CD4-positive, alpha-beta T cell treated with Interleukin-17A for 1 hour (primary cell): Measurements from ENCODE around the gene FGF6.

Experiments
- DNase-seq: peaks from one replicate; pipeline ENCODE4 v3.0.0-alpha.2; 2020

Gene FGF6

DNA sequence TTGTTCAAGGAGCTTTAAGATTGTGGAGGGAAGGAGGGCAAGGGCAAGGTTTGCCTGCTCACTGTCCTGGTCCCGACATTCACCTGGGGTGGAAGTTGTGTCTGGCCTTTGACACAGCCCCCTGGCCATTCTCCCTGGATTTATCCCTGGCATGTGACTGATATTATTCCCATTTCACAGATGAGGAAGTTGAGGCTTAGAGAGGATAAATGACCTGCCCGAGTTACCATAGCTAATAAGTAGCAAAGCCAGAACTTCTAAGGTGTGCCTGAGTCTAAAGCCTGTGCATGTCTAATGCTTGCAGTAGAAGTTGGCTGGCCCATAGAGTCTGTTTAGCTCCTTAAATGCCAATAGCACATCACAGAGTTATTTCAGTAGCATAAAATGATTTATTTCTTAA, 720 bp upstream of the FGF6 start:
- DNase-seq, result no peak

DNA sequence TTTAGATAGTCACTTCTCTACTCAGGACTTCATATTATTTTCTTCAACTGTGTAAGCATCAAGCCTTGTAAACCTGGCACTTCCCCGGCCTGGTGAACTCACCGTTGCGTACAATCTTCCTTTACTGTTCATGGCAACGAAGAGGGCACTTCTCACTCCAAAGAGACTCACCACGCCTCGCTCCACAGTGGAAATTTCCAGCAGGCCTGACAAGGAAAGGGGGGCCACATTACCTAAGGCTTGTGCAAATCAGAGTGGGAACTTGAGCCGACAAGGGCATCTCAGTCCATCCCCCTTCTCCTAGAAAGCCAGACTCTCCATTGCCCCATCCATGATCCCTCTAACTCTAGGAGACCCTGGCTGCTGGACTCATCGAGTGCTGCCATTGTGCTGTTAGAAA, 1.6 kb downstream of the FGF6 start:
- DNase-seq, result no peak

DNA sequence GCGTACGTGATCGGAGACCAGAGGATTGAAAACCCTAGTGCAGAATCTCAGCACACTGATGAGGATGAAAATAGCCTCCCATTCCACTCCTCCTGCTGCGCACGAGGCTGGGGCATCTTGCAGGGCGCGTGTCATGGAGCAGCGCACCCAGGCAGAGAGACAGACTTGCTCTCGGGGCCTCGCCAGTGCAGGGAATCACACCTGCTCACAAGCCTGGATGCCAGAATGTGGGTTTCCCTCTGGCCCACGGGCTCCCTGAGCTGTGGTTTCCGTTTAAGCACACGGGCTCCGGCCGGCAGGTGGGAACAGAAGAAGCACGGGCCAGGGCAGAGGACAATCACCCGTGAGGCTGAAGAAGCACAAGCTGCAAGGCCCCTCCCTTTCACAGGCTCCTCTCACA, 2.0 kb downstream of the FGF6 start:
- DNase-seq, result no peak

DNA sequence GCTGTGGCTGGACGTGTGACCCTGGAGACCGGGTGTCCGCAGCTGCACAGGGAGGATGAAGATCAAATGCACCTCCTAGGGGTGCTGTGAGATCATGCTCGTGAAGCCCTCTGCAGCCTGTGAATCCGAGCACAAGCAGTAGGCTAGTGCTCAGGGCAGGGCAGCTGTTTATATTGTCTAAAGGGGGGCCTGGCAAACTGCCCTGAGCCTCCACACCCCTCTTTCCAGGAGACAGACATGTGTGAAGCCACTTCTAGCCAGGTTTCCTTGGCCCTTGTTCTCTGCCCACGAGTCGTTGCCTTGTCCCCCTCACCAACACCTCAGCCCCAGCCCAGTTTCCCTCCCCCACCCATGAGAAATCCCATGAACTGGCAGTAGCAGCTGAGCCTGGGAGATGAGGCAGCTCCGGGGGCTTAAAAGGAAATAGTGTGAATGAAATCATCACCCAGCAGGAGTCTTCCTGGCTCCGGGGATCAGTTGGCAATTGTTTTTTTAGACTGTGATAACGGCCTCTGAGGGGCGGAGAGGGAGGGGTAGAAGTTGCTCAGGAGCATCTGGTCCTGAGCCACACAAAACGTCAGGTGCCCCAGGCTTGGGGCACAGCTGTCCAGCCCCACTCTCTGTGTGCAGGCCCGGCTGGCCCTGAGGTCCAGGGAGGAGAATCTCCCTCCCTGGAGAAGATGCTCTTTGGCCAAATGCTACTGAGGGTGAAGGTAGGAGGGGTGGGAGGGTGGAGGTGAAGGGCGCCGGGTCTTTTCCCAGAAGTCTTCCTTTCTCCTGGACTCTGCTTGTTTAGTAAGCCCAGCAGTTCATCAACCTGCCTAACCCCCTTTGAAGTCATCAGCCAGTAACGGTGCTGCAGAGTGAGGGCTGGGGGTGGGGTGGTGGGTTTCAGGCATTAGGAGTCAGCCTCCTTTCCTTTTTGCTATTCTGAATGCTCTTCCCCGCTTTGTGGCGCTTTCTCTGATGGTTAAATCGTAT, 4.0 kb downstream of the FGF6 start:
- no peak for DNase-seq

DNA sequence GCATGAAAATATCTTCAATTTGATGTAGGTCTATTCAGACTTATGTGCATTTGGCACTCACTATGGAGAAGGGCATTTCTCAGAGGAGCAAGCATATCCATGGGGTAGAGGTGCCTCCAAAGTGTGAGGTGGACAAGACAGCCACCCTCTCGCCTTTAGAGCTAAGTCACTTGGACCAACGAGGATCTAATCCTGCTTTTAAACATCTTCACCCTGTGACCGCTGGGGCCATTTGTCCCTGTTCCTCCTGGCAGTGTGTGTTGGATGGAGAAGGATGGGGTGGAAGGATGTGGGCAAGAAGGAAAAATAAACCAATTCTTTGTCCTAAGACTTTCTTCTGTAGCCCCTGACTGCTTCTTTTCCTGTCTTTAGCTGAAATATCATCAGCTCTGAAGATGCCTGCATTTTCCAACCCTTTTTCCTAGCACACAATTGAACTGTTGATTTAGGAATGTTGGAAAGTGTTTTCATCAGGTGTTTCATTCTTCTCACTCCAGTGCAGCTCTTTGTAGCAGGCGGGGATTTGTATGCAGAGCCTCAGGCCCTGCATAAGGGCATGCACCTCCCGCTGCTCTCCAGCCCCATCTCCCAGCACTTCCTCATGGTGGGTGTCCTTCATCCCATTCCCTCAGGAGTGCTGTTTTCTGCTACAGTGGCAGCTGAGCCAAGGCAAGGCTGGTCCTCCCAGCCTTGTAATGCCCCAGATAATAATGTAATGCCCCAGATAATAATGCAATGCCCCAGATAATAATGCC, 5.3 kb downstream of the FGF6 start:
- no peak for DNase-seq

DNA sequence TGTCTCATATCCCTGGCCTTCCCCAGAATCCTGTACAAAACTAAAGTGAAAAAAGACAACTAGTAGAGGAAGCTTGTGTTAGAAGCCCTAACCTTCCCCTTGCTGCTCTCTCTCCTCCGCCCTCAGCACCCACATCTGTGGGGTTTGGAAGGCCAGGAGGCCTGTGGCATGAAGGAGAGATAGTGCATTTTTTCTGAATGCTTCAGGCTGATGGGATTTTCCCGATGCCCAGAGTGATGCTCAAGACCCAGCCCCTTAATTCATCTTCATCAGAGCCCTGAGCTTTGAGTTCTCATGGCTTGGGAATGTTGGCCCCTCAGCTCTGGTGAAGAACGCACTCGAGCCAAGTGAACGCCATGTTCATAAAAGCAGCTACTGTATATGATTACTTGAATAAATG, 5.9 kb downstream of the FGF6 start:
- DNase-seq, result no peak

DNA sequence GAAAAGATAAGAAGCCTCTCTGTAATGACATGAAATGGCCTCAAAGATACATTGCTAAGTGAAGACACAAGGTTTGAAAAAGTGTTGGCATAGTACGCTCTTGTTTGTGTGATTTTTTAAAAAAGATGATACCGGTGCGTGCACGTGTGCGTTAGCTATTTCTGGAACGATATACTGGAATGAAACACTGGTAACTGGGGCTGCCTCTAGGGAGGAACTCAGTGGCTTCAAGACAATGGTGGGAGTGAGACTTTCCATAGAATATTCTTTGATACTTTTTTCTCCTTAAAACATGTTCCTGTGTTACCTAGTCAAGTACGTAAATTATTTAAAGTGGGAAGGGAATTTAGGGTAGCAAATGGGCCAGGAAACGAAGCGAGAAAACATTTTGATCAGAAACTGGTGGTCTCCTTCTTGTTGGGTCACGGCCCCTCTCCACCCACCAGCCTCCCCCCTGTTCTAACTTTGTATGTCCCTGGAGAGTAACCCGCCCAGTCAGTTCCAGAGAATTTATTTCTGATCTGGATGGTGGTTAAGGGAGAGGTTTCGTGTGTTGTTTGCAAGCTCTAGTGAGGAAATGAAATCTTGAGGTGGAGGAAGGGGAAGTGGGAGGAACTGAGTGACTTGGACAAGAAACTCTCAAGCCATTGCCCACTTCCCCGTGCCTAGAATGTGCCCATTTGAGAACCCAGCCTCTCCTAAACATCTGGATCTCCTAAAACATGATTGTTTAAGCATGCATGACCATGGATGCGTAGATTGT, 6.6 kb downstream of the FGF6 start:
- DNase-seq, result no peak

DNA sequence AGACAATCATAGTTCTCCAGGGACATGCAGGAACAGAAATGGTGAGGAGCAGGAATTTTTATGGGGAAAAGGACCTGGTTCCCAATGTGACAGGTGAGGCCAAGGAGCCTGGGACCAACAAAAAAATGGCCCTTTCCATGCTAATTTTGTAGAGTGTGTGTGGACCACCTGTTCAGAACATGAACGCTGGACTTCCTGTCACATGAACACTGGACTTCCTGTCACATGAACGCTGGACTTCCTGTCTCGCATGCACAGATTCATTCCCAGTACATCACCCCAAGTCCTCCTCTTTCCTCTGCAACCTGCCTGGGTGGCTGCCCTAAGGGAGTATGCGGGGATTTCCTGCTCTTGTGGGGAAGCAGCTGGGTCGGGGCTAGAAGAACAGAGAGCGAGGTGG, 10.1 kb downstream of the FGF6 start:
- DNase-seq, result no peak

DNA sequence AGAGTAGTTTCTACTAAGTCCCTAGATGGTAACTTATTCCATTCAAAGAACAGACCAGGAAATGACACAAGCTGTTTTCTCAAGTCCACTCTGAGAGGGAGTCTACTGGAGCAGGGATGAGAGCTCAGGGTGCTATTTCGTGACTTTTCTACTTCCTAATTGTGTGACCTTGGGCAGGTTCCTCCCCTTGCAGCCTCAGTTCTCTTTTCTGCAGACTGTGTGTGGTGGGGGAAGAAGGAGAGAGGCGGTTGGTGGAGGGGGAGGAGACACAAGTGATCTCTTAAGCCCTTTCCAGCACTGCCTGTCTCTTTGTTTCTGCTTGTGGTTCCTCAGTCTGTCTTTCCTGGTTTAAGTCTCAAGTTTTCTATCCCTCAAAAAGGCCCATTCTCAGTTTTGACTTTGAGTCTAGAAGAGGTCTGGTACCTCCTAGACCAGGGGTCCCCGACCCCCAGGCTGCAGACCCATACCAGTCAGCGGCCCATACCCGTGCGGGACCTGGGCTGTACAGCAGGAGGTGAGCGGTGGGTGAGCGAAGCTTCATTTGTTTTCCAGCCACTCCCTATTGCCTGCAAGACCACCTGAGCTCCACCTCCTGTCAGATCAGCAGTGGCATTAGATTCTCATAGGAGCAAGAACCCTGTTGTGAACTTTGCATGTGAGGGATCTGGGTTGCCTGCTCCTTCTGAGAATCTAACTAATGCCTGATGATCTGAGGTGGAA, 10.7 kb downstream of the FGF6 start:
- DNase-seq, result no peak

DNA sequence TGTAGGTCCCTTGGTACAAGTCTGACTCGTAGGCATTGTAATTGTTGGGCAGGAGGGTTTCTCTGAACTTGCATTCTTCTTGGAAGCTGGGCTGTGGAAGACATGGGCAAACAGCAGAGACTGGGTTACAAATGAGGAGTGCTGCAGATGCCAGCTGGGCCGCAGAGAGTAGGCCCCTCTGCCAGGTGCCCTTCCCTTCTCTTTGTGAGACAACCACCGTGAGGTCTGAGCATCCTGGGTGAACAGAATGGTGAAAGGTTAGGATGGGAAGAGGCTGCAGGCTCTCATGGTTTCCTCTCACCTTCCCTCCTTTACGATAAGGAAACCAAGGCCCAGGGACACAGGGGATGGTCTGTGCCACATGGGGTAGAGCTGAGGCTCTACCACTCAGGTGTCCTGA, 11.3 kb downstream of the FGF6 start:
- no peak for DNase-seq

DNA sequence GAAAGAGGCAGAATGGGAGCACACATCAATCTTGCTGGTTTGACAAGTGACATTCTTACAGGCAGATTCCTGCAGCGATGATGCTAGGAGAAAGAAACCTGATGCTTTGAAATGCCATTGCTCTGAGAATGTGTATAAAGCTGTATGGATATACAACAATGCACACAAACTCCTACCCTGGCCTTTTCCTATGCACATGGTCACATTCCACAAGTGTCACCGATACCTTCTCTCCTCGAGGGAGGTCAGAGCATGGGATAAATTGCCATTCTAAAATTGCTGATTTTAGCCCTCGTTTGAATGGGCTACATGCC, 11.9 kb downstream of the FGF6 start:
- no peak for DNase-seq

DNA sequence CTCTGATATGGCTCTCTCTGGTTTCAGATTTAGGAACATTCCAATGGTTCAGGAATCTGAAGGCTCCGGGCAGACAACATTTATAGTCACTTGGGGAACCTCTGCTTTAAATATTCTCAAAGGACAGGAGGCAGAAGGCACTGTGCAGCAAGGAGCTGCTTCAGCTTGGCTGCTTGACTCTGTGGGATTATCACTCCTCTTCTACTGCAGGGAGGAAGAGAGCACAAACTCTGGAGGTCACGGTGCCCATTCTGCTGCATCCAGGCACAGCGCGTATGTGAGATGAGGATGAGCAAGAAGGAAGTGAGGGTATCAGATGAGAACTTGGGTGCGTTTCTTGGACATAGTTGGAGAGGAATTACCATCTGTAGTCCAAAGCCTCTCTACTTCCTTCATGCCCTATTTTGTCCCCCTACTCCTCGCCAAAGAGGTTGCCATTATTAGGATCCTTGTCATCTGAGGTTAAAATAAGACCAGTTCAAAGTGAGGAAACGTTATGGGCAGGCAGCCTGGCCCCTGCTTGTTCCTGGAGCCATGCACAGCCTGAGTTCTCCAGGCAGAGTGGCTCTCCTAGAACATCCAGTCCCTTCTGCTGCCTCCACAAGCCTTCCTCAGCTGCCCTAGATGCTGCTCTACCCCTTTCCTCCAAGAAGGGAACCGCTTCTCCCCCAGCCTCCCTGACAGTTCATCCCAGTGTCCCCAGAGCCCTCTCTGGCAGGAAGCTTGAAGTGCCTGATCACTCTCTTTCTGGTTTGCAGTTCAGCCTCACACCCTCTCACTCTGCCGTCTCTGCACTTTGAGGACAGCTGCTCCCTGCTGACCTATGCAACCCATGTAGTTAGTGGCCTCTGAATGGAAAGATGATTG, 12.5 kb downstream of the FGF6 start:
- DNase-seq, result no peak

DNA sequence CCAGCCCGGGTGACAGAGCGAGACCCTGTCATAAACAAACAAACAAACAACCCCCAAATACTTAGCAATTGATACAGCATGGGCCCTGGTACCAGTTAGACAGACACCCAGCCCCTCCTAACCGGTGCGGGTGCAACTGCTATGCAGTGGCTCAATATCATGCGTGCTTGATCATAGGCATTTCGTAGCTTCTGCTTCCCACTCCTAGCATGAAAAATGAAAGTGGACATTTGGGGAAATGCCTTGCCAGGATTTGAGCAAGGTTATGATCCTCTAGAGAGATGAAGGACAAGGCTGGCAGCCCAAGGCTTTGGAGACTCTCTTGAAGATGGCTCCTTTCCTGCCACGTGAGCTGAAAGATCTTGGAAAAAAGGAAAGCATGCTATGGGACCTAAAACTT, 13.7 kb downstream of the FGF6 start:
- no peak for DNase-seq

DNA sequence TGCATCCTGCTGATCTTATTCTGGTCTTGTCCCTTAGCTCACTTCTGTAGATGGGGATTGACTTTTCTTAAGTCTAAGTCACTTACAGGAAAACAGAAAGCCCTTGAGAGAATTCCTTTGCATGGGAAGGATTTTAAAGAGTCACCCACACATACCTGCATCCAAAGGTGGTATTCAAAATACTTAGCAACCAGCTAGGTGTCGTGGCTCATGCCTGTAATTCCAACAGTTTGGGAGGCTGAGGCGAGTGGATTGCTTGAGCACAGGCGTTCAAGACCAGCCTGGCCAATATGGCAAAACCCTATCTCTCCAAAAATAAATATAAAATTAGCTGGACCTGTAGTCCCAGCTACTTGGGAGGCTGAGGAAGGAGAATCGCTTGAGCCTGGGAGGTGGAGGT, 14.2 kb downstream of the FGF6 start:
- no peak for DNase-seq

DNA sequence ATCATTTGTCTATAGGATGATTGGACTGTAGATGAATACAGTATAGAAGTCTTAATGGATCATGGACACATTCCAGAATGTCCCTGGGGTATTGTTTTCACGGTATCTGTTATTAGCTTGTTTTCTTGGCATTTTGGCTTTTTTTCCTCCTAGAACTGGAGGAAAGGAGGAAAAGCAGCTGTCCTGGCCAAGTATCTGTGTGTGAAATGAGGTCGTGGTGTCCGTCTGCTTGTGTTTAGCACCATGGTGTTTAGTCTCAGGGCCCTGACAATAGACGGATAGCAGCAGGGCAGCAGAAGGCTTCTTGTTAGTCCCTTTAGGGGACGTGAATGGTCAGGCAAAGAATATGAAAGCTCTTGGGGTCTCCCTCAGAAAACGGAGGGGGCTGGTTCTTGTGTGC, 21.2 kb downstream of the FGF6 start:
- DNase-seq, result no peak

DNA sequence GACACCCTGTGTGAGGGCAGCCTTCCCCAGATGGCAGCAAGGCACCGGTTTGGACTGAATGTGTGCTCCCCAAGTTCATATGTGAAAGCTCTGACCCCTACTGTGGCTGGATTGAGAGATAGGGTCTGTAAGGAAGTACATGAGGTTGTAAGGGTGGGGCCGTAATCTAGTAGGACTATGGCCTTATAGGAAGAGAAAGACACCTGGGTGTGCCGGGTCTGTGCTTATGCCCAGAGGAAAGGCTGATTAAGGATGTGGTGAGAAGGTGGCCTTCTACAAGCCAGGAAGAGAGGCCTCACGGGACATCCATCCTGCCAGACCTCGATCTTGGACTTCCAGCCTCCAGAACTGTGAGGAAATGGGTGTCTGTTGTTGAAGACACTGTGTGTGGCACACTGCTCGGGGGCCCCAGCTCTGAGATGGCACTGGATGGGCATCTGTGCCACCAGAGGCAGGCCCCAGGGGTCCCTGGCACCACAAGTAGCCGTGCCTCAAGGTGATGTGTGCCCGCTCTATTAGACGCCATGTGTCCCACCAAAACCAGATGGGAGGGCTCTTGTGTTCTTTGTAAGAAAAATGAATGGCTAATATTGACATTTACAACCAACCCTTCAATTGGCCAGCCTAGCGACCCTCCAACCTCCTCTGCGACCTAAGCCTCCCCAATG, 22.0 kb downstream of the FGF6 start:
- no peak for DNase-seq

DNA sequence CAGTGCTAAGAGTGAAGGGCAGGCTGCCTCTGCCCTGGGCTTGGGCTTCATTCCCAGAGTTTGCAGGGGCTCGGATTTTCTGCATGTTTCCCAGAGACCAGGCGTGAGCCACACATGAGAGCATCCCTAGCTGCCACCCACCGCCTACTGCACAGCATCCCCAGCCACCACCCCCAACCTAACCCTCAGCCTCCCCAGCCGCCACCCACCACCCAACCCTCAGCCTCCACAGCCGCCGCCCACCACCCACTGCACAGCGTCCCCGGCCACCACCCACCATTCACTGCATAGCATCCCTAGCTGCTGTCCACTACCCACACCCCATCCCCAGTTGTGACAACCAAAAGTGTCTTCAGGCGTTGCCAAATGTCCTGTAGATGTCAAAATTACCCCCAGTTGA, 22.6 kb downstream of the FGF6 start:
- no peak for DNase-seq

DNA sequence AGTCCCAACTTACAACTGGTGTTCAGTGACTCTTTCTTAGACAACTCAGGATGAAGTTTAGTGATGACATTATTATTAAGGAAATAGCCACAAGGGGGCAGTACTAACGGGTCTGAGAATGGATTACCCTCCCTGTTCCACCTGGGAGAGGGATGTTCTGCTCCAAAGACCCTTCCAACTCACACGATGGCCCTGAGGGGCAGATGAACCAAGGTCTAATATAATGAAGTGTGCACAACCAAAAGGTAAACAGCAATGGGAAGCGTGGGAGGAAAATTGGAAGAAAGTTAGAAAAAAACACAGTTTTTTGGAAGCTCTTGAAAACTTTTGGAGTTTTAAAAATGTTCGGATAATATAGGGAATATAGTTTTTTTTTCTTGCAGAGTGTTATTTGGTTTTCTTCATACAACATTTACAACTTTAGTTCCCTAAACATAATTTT, 24.0 kb downstream of the FGF6 start:
- peak; percentile 61 for DNase-seq

DNA sequence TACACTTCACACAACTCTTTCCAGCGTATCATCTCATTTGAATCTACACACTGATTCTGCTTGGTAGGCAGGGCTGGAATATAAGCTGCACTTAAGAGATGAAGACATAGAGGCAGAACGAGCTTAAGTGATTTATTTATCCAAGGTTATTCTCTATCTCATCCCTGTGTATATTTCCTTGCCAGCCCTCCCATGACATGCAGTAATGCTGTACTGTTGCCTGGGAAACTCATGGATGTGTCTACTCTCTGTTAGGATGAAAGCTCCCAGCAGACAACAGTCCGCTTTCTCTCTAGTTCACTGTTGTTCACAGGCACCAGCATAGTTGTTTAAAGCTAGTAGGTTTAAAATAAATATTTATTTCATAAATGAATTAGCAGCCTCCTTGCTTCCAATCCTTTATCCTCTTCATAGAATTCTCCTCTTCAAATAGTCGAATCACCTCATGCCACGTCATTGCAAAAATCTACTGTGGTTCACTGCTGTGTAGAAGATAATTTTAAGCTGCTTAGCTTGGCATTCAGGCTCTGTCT, 25.4 kb downstream of the FGF6 start:
- DNase-seq, result no peak

DNA sequence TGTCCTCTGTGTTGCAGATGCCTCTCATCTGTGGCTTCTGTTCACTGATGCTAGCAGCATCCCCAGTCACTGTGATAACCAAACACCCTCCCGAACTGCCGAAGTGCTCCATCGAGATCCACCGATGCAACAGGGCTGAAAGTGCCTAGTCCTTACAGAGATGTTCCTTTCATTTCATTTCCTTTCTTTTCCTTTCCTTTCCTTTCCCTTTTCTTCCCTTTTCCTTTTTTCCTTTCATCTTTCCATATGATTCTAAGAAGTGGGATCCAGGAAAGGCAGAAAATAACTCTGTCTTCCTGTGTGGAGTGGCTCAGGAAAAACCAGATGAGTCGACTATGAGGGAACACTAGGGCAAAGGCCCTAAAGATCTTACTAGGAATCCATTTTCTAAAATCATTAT, 26.7 kb downstream of the FGF6 start:
- DNase-seq, result no peak

DNA sequence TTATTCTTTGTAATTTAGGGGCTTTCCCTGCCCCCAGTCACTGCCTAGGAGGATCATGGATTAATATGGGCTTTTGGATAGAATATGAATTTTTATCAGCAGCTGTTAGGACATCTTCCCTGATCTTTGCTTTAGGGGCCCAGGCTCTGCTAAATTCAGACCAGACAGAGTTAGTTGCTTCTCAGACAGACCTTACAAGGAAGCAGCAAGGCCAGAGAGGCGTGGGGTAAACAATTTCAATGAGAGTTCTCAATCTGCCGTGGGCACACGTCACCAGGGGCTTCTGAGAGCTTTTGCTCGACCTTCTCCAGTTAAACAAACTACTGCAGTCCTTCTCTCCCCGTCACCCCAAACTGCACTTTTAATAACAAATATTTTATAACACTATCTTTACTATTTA, 27.7 kb downstream of the FGF6 start:
- no peak for DNase-seq
